DMS 273 treated with DMSO at 0.1 percent for 48 hours (cell line): ENCODE results near the gene ASMTL.
"Not testable (repeated sequence)": the region's sequence is repeated elsewhere in the genome, so short reads cannot be mapped to it uniquely, and the experiment has no call there.

Experiments used
- DNase-seq: peaks from one replicate; lab custom pipeline; 2025; lab: John Stamatoyannopoulos, UW

ASMTL gene

DNA sequence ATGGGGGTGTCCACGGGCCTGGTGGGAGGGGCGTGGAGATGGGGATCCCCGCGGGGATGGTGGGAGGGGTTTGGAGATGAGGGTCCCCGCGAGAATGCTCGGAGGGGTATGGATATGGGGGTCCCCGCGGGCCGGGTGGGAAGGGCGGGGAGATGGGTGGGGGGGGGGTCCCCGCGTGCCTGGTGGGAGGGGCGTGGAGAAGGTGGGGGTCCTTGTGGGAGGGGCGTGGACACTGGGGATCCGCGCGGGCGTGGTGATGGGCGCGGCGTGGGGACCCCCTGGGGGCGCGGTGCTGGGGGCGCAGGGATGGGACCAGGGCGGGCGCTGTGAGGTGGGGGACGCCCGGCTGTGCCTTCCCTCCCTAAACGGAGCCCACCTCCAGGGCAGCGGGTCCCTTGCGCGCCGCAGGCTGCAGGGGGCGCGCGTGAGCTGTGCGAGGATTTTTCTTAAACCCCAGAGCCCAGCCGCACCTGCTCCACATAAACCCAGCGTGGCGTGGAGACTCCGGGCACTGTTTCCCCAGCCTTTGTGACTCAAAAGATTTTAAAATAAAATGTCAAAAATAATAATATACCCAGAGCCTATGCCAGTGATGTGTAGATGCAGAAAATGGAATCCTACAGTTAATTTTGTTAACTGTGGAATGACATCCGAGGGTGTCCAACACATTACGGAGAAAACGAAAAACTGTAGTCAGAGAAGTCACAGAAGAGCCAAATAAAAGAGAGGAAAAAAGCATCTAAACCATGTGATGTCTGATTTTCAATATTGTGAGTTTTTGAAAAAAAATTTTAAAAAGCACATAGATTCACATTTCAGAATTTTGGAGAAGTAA, 1.5 kb upstream of the ASMTL start:
- DNase-seq = no peak

DNA sequence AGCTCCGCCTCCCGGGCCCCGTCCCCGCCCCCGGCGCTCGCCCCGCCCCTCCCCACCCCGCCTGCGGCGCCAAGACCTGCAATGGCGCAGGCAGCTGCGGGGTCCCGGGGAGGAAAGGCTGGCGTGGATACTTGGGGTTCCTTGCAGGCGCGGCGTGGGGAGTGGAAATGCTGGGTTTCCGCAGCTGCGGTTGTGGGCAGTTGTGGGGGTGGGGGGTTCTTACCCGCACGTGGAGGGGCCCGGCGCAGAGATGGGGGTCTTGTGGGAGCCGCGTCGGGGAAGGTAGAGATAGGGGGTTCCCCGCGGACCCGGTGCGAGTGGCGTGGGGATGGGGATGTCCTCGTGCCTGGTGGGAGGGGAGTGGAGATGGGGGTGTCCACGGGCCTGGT, 680 bp upstream of the ASMTL start:
- DNase-seq = no peak

DNA sequence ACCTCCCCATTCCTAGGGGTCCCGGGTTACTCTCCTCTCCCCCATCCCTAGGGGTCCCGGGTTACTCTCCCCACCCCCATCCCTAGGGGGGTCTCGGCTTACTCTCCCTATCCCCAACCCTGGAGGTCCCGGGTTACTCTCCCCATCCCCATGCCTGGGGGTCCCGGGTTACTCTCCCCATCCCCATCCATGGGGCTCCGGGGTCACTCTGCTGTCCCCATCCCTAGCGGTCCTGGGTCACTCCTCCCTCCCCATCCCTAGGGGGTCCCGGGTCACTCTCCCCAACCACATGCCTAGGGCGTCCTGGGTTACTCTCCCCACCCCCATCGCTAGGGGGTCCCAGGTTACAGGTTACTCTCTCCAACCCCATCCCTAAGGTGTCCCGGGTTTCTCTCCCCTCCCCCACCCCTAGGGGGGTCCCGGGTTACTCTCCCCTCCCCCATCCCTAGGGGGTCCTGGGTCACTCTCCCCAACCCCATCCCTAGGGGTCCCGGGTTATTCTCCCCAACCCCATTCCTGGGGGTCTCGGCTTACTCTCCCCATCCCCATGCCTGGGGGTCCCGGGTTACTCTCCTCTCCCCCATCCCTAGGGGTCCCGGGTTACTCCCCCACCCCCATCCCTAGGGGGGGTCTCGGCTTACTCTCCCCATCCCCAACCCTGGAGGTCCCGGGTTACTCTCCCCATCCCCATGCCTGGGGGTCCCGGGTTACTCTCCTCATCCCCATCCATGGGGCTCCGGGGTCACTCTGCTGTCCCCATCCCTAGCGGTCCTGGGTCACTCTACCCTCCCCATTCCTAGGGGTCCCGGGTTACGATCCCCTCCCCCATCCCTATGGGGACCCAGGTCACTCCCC, 821 bp downstream of the ASMTL start:
- DNase-seq = no peak

- DNase-seq = no peak
Measured at GRCh38 chrX:1451251-1451660, 1.5 kb downstream of the ASMTL start.

DNA sequence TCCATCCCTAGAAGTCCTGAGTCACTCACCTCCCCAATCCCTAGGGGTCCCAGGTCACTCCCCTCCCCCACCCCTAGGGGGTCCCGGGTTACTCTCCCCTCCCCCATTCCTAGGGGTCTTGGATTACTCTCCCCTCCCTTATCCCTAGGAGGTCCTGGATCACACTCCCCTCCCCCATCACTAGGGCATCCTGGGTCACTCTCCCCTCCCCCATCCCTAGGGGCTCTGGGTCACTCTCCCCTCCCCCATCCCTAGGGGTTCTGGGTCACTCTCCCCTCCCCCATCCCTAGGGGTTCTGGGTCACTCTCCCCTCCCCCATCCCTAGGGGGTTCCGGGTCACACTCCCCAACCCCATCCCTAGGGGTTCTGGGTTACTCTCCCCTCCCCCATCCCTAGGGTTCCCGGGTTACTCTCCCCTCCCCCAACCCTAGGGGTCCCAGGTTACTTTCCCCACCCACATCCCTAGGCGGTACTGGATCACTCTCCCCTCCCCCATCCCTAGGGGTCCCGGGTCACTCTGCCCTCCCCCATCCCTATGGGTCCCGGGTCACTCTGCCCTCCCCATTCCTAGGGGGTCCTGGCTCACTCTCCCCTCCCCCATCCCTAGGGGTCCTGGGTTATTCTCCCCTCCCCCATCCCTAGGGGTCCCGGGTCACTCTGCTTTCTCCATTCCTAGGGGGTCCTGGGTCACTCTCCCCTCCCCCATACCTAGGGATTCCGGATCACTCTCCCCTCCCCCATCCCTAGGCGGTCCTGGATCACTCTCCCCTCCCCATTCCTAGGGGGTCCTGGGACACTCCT, 2.1 kb downstream of the ASMTL start:
- DNase-seq = no peak

GRCh38 chrX:1449823-1450149, 2.9 kb downstream of the ASMTL start:
- DNase-seq = no peak

DNA sequence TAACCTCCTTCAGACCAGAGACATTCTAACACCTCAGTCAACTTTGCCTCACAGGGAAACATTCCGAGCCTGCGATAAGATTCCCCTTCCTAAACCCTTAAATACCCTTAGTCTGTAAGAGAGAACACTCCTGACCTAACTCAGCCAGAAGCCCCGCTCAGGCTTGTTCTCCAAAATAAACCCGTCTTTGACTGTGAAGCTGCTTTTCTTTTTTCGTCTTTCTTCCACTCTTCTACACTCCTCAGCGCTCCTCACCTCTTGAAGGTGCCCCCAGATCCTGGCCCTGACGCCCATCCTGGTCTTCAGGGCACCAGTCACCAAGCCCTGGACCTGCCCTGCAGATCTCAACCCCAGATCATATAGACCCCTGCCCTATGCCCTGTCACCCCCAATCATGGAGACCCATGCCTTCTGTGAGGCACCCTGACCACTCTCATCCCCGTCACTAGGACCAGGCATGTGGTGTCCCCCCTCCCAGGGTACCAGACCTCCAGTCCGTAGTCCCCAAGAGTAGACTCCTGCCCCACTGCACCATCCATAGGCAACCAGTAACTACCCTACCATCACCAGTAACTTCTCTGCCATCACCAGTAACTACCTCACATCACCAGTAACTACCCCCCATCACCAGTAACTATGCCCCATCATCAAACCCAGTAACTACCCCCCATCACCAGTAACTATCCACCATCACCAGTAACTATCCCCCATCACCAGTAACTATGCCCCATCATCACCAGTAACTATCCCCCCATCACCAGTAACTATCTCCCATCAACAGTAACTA, 3.5 kb downstream of the ASMTL start:
- DNase-seq = no peak

GRCh38 chrX:1448573-1449001, 4.1 kb downstream of the ASMTL start:
- DNase-seq = not testable (repeated sequence)

DNA sequence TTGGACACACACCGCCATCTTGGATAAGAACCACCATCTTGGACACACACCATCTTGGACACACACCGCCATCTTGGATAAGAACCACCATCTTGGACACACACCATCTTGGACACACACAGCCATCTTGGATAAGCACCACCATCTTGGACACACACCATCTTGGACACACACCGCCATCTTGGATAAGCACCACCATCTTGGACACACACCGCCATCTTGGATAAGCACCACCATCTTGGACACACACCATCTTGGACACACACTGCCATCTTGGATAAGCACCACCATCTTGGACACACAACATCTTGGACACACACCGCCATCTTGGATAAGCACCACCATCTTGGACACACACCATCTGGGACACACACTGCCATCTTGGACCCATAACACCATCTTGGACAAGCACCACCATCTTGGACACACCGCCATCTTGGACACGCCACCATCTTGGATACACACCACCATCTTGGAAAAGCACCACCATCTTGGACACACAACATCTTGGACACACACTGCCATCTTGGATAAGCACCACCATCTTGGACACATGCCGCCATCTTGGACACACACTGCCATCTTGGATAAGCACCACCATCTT, 4.6 kb downstream of the ASMTL start:
- DNase-seq = not testable (repeated sequence)

- DNase-seq = not testable (repeated sequence)
Measured at GRCh38 chrX:1446984-1447968, 5.4 kb downstream of the ASMTL start.

- no peak for DNase-seq
Measured at GRCh38 chrX:1444561-1445500, 7.9 kb downstream of the ASMTL start.

- no peak for DNase-seq
Measured at GRCh38 chrX:1443496-1444075, 9.1 kb downstream of the ASMTL start.

DNA sequence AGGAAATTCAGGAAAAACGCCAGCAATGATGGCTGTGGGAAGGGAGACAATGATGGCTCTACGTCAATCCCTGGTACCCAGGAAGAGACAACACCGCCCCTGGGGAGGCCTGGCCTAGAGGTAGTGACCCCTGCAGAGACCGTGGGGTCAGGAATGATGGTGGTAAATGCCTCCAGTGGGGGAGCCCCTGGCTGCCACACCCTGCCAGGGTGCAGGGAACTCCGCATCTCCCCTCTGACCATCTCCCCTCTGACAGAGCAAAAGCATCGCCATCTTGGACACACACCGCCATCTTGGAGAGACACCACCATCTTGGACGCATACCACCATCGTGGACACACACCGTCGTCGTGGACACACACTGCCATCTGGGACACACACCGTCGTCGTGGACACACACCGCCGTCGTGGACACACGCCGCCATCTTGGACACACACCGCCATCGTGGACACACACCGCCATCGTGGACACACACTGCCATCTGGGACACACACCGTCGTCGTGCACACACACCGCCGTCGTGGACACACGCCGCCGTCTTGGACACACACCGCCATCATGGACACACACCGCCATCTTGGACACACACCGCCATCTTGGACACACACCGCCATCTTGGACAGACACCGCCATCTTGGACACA, 9.9 kb downstream of the ASMTL start:
- no peak for DNase-seq

DNA sequence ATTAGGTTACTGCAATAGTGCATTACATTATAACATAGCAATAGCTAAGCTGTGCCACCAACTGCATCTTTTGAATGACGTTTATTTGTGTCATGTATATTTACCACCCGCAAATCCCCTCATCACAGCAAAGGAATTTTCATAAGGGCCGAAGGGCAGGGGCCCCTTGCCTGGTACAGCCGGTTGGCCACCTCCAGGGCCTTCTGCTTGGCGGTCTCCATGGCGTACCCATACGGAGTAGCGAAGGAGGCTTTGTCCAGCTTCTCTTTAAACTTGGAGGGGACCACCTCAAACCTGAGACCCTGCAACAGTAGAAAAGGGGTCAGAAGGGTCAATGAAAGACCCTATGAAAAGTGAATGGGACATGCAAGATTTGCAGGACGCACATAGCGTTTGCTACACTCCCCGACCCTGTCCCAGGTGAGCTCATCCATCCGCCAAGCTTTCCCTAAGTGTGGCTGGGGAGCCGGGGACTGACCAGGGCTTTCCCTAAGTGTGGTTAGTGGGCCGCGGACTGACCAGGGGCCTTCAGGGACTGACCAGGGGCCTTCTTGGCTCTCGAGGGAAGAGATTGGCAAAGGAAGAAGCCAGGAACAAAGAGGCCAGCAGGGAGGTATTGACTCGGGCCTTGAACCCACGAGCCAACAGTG, 10.6 kb downstream of the ASMTL start:
- DNase-seq = no peak

GRCh38 chrX:1440506-1440905, 12.2 kb downstream of the ASMTL start:
- no peak for DNase-seq

DNA sequence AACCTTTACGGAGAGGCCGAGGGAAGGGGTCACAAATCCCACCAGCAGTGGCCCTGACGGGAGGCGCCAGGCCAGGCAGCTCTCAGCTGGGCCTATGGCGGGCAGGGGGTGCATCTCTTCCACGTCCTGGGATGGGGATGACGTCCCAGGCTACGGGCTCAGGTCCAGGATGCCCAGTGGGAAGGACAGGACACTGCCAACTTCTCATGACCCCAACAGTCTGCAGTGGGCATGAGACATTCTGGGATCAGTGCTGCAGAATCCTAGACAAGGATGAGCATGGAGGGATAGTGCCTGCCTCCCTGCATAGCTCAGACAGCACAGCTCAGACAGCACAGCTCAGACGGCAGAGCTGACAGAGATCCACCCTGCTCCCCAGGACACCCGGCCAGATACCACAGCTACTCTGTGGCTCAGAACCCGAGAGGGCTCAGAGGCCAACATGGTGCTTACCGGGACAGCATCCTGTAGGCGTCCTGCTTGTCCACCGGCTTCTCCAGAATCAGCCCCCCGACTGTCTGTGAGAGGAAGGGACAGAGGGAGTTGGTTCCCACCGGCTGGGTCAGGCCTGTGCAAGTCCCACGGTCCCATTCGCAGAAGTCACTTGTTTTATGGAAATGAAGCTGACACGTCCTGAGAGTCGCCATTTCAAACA, 17.3 kb downstream of the ASMTL start:
- no peak for DNase-seq

DNA sequence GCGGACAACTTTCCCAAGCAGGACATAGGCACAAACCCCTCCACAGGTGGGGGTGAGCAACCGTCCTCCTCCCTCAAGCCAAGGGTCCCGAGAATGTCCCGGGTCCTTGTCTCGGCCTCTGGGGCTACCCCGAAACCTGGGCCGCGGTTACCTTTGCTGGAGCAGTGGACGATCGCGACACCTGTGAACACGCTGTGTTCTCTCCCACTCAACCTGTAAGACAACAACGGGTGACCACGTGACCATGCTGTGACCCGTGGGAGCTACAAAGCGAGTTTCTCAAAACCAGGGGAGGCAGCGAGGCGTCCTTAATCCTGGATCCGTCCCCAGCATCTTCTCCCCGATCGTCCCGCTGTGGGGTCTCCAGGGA, 17.9 kb downstream of the ASMTL start:
- DNase-seq = no peak
